CD14-positive monocyte (primary cell): ENCODE data around the gene FAF2. TPM values are rescaled to one million over a fixed set of nuclear protein-coding genes. Genes with fewer than 3 reads are reported as not detected.

Experiments
- DNase-seq, 3 donors: peaks; one replicate each; pipeline ENCODE4 v3.0.0-alpha.2; 2011 to 2022
- H2AFZ ChIP-seq: 2 replicates; pipeline ENCODE4 v1.6.0; 2012; ENCODE audit warnings: mild to moderate bottlenecking, low read depth, low read length, inconsistent platforms; ENCODE audit not compliant: insufficient read depth, poor library complexity, severe bottlenecking
- H3K27ac ChIP-seq, 2 donors: 1 replicate in 1 of 2; 2 replicates in 1 of 2; pipeline ENCODE4 v1.5.1; 2012 to 2013; ENCODE audit warnings: low read length in 2 of 2, control low read depth in 1 of 2, inconsistent platforms in 1 of 2, low read depth in 1 of 2, mild to moderate bottlenecking in 1 of 2
- H3K27me3 ChIP-seq, 2 donors: one replicate each; pipeline versions ENCODE4 v1.6.0 to v1.6.1; 2011 to 2013; ENCODE audit warnings: low read length in 2 of 2; ENCODE audit not compliant: control insufficient read depth in 2 of 2, insufficient read depth in 2 of 2
- H3K36me3 ChIP-seq, 2 donors: replicated peaks in 1 of 2; 1 replicate in 1 of 2; 2 replicates in 1 of 2; pipeline versions ENCODE4 v1.5.1 to v1.6.1; 2012 to 2013; ENCODE audit warnings: low read length in 2 of 2, control low read depth in 1 of 2, inconsistent platforms in 1 of 2, mild to moderate bottlenecking in 1 of 2; ENCODE audit not compliant: insufficient read depth in 2 of 2, control insufficient read depth in 1 of 2
- H3K4me1 ChIP-seq, 2 donors: 1 replicate in 1 of 2; 2 replicates in 1 of 2; pipeline versions ENCODE4 v1.5.1 to v1.6.1; 2012 to 2013; ENCODE audit warnings: low read length in 2 of 2, control low read depth in 1 of 2, inconsistent platforms in 1 of 2, mild to moderate bottlenecking in 1 of 2, moderate library complexity in 1 of 2; ENCODE audit not compliant: insufficient read depth in 2 of 2, control insufficient read depth in 1 of 2
- H3K4me2 ChIP-seq: replicated peaks from 2 replicates; pipeline ENCODE3; 2012; ENCODE audit warnings: low read length, moderate library complexity, mild to moderate bottlenecking; ENCODE audit not compliant: poor library complexity, severe bottlenecking; ENCODE audit errors: extremely low read depth
- H3K4me3 ChIP-seq, 3 experiments: fragments of 200-600 bp in 1 of 3; sonication (generic) in 1 of 3; replicated peaks in 1 of 3; 1 replicate in 2 of 3; 2 replicates in 1 of 3; pipeline ENCODE4 v1.5.1; 2011 to 2013; ENCODE audit warnings: low read length in 3 of 3, mild to moderate bottlenecking in 3 of 3, control low read depth in 2 of 3, low read depth in 2 of 3, inconsistent platforms in 1 of 3, moderate library complexity in 1 of 3
- H3K79me2 ChIP-seq: 2 replicates; pipeline ENCODE4 v1.6.0; 2012; ENCODE audit warnings: mild to moderate bottlenecking, control low read depth, inconsistent platforms, low read length, moderate library complexity; ENCODE audit not compliant: insufficient read depth
- H3K9ac ChIP-seq: 2 replicates; pipeline ENCODE4 v1.6.0; 2017; ENCODE audit warnings: low read length, mild to moderate bottlenecking; ENCODE audit not compliant: insufficient read depth, poor library complexity, severe bottlenecking
- H3K9me3 ChIP-seq, 2 donors: replicated peaks in 1 of 2; 1 replicate in 1 of 2; 2 replicates in 1 of 2; pipeline versions ENCODE4 v1.5.1 to v1.6.1; 2012 to 2013; ENCODE audit warnings: low read length in 2 of 2, control low read depth in 1 of 2; ENCODE audit not compliant: control insufficient read depth in 1 of 2, insufficient read depth in 1 of 2
- H4K20me1 ChIP-seq: 2 replicates; pipeline ENCODE4 v1.6.0; 2012; ENCODE audit warnings: mild to moderate bottlenecking, low read length, control low read depth, moderate library complexity; ENCODE audit not compliant: insufficient read depth
- H3K27ac Mint-ChIP-seq, 7 donors: one replicate each; pipeline ENCODE4 v1.8.0; 2020; ENCODE audit warnings: mild to moderate bottlenecking in 7 of 7, mixed read lengths in 7 of 7, moderate library complexity in 6 of 7, inconsistent platforms in 2 of 7
- H3K27me3 Mint-ChIP-seq, 3 donors: one replicate each; pipeline ENCODE4 v1.8.0; 2021 to 2022; ENCODE audit warnings: low read depth in 3 of 3, mild to moderate bottlenecking in 3 of 3, mixed read lengths in 3 of 3, moderate library complexity in 3 of 3, inconsistent platforms in 1 of 3
- H3K36me3 Mint-ChIP-seq, 2 donors: one replicate each; pipeline ENCODE4 v1.8.0; 2020; ENCODE audit warnings: mixed read lengths in 2 of 2, inconsistent platforms in 1 of 2, mild to moderate bottlenecking in 1 of 2
- H3K4me1 Mint-ChIP-seq: one replicate; pipeline ENCODE4 v1.8.0; 2020; ENCODE audit warnings: mild to moderate bottlenecking, mixed read lengths
- H3K4me3 Mint-ChIP-seq, 2 donors: one replicate each; pipeline ENCODE4 v1.8.0; 2020; ENCODE audit warnings: mild to moderate bottlenecking in 2 of 2, mixed read lengths in 2 of 2, moderate library complexity in 1 of 2
- H3K9me3 Mint-ChIP-seq, 7 donors: one replicate each; pipeline ENCODE4 v1.8.0; 2020 to 2022; ENCODE audit warnings: mixed read lengths in 7 of 7, mild to moderate bottlenecking in 6 of 7, moderate library complexity in 6 of 7, inconsistent platforms in 2 of 7
- CTCF ChIP-seq: fragments of 200-600 bp; IDR thresholded peaks from one replicate; pipeline ENCODE4 v1.8.0; 2022; ENCODE audit warnings: antibody characterized with exemption, mild to moderate bottlenecking
- WGBS: methylation state at CpG from one replicate; pipeline ENCODE4 v1.1.5; 2013; ENCODE audit warnings: missing lambda C conversion rate; ENCODE audit not compliant: insufficient coverage; 5-methylcytosine and 5-hydroxymethylcytosine counted together
- intact Hi-C, 2 donors: fragments of 100-400 bp; cut with micrococcal nuclease; formaldehyde crosslinking; loops; one replicate each; pipeline versions ENCODE4 v1.15.0 to v1.15.1; 2023
- polyA plus RNA-seq, 3 donors: library from polyadenylated mRNA; depleted of rRNA in 1 of 3; unstranded in 2 of 3; stranded (reverse) in 1 of 3; fragments of 300-500 nt in 2 of 3; fragments of >200 nt in 1 of 3; fragmentation: Illumina TruSeq in 2 of 3; gene quantifications; 1 replicate in 2 of 3; 2 replicates in 1 of 3; pipeline ENCODE4 v1.2.3, GENCODE V29; 2012 to 2021

Gene FAF2
- polyA plus RNA-seq, 3 donors = 11.5 to 14.8 (median 12.2) TPM

GRCh38 chr5:176513788-176514187 is 65.6 kb downstream of the FAF2 start:
- Mint-ChIP-seq H3K27me3 (peaks cover 0 to 2% (median 2%) of the 10 kb centered on the region in 3 donors), H3K4me3 (no peak overlapping the region), H3K4me1 (peaks cover 13% of the 10 kb centered on the region), H3K27ac (no peak overlapping the region), H3K36me3 (peaks cover 12 to 13% of the 10 kb centered on the region in 2 donors), H3K9me3 (no peaks in the 10 kb centered on the region)
- H3K4me2 ChIP-seq = no peak overlapping the region
- intact Hi-C loops = no loop called here
- no peak overlapping the region for H2AFZ ChIP-seq
- H3K36me3 ChIP-seq = peaks cover 4 to 12% of the 10 kb centered on the region in 2 donors
- H3K4me1 ChIP-seq = peaks cover 5 to 11% of the 10 kb centered on the region in 2 donors
- no peak overlapping the region for H3K4me3 ChIP-seq
- no peak for TF ChIP-seq CTCF
- H3K9ac ChIP-seq = no peak overlapping the region
- WGBS = 95% methylated on average over 7 of the region's 12 CpGs
- H4K20me1 ChIP-seq = no peaks in the 10 kb centered on the region
- no peaks in the 10 kb centered on the region for H3K27me3 ChIP-seq
- no peak overlapping the region for H3K27ac ChIP-seq
- DNase-seq = no peak
- no peaks in the 10 kb centered on the region for H3K9me3 ChIP-seq
- no peaks in the 10 kb centered on the region for H3K79me2 ChIP-seq

- H3K4me3 ChIP-seq = no peak overlapping the region
- H3K4me3 Mint-ChIP-seq = no peak overlapping the region
Measured at GRCh38 chr5:176514244-176514950, 66.2 kb downstream of the FAF2 start.

More at GRCh38 chr5:176514244-176514950, 66.2 kb downstream of the FAF2 start:
- no peak overlapping the region for H3K9ac ChIP-seq
- H2AFZ ChIP-seq = no peak overlapping the region
- H3K27me3 ChIP-seq = no peaks in the 10 kb centered on the region
- no peaks in the 10 kb centered on the region for H3K9me3 ChIP-seq
- H3K4me2 ChIP-seq = no peak overlapping the region
- H3K36me3 ChIP-seq = peaks cover 2 to 6% of the 10 kb centered on the region in 2 donors
- DNase-seq = no peak
- peaks cover 13% of the 10 kb centered on the region for H3K4me1 Mint-ChIP-seq
- TF ChIP-seq CTCF = no peak
- no peak overlapping the region for H3K27ac ChIP-seq
- no peaks in the 10 kb centered on the region for H4K20me1 ChIP-seq
- H3K4me1 ChIP-seq = peaks cover 5 to 11% of the 10 kb centered on the region in 2 donors
- H3K36me3 Mint-ChIP-seq = peaks cover 6 to 7% of the 10 kb centered on the region in 2 donors
- no peaks in the 10 kb centered on the region for H3K79me2 ChIP-seq
- H3K27ac Mint-ChIP-seq = no peak overlapping the region
- intact Hi-C loops = no loop called here
- WGBS = 88% methylated on average over 11 of the region's 11 CpGs
- H3K27me3 Mint-ChIP-seq = peaks cover 0 to 2% (median 2%) of the 10 kb centered on the region in 3 donors
- H3K9me3 Mint-ChIP-seq = no peaks in the 10 kb centered on the region
